GM18517 (cell line): Measurements from ENCODE around the gene ETV3.

Source experiments
- ATAC-seq: cut with Tn5 transposase; IDR thresholded peaks from one replicate; pipeline ENCODE4 v1.9.1; 2021; ENCODE audit warnings: mild to moderate bottlenecking, moderate library complexity; ENCODE audit not compliant: unreplicated experiment

Gene ETV3

GRCh38 chr1:157162345-157162744 lies 24.1 kb upstream of the ETV3 start:
- no peak for ATAC-seq

GRCh38 chr1:157161901-157162300 lies 23.7 kb upstream of the ETV3 start:
- ATAC-seq: no peak

GRCh38 chr1:157158967-157159366 lies 20.8 kb upstream of the ETV3 start:
- no peak for ATAC-seq

GRCh38 chr1:157157501-157158190 lies 19.5 kb upstream of the ETV3 start:
- no peak for ATAC-seq

- no peak for ATAC-seq
Observed at GRCh38 chr1:157156058-157156541, 17.9 kb upstream of the ETV3 start.

- ATAC-seq: no peak
Observed at GRCh38 chr1:157155658-157156057, 17.5 kb upstream of the ETV3 start.

GRCh38 chr1:157154940-157155514 lies 16.8 kb upstream of the ETV3 start:
- ATAC-seq: no peak

GRCh38 chr1:157154291-157154690 lies 16.1 kb upstream of the ETV3 start:
- ATAC-seq: no peak

GRCh38 chr1:157153746-157154145 lies 15.6 kb upstream of the ETV3 start:
- no peak for ATAC-seq

- ATAC-seq: no peak
Observed at GRCh38 chr1:157152510-157152909, 14.3 kb upstream of the ETV3 start.

- ATAC-seq: no peak
Observed at GRCh38 chr1:157151506-157151905, 13.3 kb upstream of the ETV3 start.

- no peak for ATAC-seq
Observed at GRCh38 chr1:157151073-157151472, 12.9 kb upstream of the ETV3 start.

- no peak for ATAC-seq
Observed at GRCh38 chr1:157150631-157151030, 12.4 kb upstream of the ETV3 start.

- no peak for ATAC-seq
Observed at GRCh38 chr1:157147906-157148700, 9.9 kb upstream of the ETV3 start.

GRCh38 chr1:157147037-157147436 lies 8.8 kb upstream of the ETV3 start:
- ATAC-seq: no peak

- no peak for ATAC-seq
Observed at GRCh38 chr1:157146244-157146643, 8.0 kb upstream of the ETV3 start.

- ATAC-seq: no peak
Observed at GRCh38 chr1:157145076-157145475, 6.9 kb upstream of the ETV3 start.

- no peak for ATAC-seq
Observed at GRCh38 chr1:157144509-157144908, 6.3 kb upstream of the ETV3 start.

- no peak for ATAC-seq
Observed at GRCh38 chr1:157142765-157143423, 4.7 kb upstream of the ETV3 start.

- ATAC-seq: no peak
Observed at GRCh38 chr1:157142201-157142600, 4.0 kb upstream of the ETV3 start.

- ATAC-seq: no peak
Observed at GRCh38 chr1:157141212-157141855, 3.1 kb upstream of the ETV3 start.
